G401.6 (cell line): ENCODE results near the gene TNRC18.

ENCODE experiments used
- FAIRE-seq: peaks from 2 replicates; lab custom pipeline; 2012; peaks lifted over from hg19 to GRCh38; lab: Jason Lieb, UNC

Gene TNRC18

DNA sequence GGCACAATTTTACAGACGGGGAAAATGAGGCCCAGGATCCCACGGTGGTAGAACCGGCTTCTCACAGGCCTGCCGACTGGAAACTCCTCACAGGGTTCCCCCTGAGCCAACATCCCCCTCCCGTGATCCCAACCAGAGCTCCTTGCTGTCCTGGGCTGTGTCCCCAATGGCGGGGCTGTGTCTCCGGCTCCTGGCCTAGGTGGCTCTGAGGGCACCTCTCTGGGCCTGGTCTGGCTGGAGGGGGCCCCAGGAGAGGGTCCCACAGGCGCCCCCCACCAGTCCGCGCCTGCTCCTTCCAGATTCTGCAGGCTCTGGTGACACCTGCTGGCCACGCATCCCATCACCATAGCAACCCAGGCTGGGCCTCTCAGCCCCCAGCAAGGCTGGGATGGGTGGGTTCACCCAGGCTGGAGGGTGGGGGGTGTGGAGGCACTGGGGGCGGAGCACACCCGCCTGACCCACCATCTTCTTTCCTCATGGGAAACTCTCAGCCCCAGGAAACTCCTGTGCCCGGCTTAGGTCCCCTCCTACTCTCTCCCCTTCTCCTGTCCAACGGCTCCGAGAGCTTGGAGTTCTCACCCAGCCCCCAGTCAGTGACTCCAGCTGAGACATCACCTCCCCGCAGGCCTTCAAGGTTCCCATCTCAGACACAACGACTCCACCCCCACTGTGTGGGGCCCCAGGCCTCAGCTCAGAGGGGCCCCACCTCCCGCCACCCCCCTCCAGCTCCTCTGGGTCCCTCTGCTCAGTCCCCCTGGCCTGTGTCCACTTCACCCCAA lies 27.1 kb upstream of the TNRC18 start:
- no peak for FAIRE-seq

DNA sequence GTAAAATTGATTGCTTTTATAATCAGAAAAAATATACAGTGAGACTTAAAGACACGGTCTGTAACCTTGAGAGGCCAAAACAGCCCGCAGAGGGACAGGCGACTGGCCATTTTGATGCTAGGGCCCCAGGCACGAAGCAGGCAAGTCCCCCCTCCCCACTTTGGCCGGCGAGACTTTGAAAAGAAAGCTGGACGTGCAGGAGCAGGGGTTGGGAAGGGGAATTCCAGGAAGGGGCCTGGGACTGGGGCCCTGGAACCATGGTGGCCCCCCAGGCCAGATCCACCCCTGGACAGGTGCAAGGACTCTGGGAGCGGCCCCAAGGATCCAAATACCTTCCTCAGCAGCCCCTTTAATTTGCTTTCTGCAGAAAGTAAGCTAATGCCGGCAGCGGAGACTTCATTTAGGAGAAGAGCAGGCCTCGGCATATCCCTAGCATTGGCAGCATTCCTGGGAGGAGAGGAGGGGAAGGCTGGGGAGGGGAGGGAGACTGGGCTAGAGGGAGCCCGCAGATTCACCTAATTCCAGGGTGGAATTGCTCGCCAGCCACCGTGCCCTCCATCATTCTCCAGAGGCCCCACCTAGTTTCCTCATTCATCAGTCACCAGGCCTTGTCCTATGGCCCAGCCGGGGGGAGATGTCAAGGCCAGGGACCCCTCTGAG lies 24.9 kb upstream of the TNRC18 start:
- FAIRE-seq, result no peak

DNA sequence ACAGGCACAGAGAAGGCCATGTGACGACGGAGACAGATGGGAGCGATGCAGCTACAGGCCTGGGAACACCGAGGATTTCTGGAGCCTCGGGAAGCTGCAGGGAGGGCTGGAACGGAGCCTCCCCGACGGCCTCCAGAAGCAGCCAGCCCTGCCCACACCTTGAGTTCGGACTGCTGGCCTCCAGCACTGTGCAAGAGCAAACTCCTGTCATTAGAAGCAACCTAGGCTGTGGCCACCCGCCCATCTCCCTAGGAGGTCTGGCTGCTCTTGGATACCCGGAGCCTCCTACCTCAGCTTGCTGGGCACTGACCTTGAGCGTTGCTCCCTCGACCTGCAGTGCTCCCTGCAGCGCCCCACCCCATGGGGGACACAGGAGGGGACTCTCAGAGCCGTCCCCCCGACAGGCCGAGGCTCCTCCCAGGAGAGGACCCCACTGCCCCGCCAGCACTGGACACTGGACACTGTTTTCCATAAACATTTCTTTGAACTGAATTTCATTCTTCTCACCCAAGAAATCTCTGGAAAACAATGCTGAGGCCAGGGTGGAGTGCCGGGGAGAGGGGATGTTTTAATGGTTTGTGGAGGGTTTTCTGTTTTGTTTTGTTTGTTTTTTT lies 22.5 kb upstream of the TNRC18 start:
- no peak for FAIRE-seq

DNA sequence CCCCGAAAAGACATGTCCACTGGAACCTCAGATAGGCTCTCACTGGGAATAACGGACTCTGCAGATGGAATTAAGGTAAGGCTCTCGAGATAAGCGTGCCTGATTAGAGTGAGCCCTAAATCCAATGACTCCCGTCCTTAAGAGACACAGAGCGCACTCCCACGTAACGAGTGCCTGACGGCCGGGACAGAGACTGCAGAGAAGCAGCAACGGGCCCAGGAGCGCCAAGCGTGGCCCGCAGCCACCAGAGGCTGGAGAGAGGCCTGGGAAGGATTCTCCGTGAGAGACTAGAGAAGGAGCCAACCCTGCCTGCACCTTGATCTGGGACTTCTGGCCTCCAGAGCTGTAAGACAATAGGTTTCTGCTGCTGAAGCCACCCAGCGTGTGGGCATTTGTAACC lies 20.0 kb upstream of the TNRC18 start:
- FAIRE-seq, result no peak

DNA sequence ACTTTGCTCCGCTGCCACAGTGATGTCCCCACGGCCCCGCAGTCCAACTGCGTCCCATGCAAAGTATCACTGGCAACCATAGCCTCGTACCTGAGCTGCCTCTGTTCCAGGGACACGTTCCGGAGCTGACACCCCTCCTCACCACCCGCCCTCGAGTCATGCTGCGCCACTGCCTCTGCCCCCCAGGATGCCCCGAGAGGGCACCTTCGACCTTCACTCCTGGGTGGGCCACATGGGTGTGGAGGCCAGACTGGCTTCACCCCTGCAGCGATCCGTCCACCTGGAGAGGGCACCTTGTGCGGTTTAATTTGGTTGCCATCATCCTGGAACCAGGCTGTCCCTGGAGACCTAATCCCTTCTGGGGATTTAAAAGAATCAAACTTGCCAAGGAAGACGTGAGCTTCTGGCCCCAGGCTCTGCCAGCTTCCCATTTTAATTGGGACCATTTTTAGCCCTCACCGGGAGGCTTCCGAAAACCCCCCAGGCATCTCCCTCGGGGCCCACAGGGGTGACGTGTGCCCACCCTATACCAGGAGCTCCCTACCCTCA lies 19.2 kb upstream of the TNRC18 start:
- FAIRE-seq, result no peak

DNA sequence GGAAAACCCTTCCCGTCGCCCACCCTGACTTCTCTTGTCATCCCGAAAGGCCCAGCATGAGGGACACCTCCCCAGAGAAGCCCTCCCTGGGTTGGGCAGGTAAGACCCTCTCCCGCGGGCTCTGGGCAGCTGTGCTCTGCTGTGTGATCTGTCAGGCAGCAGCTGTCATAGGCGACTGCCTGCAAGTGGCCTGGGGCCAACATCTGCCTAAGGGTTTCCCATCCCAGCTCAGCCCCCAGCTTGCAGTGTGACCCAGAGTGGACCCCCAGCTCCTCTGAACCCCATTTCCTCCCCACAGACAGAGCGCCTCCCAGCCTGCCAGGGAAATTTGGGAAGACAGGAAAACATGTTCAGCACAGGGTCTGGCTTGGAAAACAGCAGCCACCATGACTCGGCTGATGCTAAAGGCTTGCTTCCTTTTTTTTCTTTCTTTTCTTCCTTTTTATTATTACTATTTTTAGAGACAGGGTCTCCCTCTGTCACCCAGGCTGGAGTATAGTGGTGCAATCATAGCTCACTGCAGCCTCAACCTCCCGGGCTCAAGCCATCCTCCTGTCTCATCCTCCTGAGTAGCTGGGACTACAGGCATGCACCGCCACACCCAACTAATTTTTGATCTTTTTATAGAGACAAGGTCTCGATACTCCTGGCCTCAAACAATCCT lies 18.3 kb upstream of the TNRC18 start:
- no peak for FAIRE-seq

DNA sequence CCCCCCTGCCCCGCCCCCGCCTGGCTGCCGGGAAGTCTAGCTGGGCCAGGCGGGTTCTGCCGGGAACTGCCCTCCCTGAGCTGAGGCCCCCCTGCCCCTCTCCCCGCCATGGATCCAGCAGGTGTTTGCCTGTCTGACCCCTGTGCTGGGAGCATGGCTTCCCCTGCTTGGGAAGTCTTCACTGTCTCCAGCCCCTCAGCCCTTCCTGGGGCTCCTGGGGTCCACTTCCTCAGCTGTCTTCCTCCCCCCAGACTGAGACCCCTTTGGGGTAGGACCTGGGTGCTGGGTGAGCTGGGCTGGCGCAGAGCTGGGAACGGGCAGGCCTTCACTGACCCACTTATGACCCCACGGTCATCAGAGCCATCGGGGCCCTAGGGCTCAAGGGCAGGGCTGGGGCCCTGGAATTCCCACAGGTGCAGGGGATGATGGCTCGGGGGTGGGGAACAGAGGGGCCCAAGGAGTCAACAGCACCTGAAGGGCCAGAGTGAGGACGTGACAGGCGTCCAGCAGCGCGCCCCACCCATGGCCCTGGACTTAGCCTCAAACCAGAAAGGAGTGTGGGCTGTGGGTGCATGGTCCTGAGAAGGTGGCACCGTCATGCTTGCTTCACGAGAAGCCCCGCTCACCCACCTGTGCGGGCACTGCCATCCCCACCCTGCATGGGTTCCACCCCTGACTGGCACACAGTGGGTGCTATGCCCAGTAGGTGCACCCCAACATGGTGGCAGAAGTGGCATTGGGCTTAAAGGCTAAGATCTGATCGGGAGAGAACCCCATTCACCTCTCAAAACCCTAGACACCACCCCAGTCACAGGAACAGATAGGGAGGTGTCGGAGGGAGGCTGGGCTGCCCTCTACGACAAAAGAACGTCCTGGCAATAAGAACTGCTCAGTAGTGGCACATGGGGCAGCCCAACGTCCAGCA lies 16.2 kb upstream of the TNRC18 start:
- FAIRE-seq, result no peak

DNA sequence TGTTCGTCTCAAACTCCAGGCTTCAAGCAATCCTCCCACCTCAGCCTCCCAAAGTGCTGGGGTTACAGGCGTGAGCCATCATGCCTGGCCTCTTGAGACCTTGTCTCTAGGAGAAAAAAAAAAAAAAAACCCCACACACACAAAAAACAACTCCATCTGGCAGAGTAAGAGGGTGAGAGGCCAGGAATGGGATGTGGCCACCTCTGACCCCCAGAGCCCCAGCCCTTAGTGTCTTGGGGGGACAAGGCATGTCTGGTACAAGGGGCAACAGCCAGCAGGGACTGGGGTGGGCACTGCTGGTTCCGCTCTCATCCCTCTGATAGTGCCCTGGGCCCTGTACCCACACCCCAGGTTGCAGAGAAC lies 15.6 kb upstream of the TNRC18 start:
- no peak for FAIRE-seq

DNA sequence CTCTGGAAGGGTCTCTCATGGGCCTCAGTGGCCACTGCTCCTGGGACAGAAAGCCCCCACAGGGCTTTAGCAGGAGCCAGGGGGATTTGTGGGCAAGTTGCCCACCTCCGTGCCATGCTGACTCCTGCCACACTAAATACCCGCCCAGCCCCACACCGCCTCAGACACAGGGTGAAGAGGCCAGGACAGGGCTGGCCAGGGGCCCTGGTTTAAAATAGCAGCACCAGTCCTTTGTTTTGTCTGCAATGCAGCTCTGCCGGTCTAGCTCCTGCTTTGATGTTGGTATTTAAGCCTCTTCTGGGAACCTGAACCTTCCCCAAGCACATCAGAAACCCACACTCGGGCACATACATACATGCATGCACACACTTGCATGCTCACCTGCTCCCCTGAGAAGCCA lies 14.4 kb upstream of the TNRC18 start:
- no peak for FAIRE-seq

DNA sequence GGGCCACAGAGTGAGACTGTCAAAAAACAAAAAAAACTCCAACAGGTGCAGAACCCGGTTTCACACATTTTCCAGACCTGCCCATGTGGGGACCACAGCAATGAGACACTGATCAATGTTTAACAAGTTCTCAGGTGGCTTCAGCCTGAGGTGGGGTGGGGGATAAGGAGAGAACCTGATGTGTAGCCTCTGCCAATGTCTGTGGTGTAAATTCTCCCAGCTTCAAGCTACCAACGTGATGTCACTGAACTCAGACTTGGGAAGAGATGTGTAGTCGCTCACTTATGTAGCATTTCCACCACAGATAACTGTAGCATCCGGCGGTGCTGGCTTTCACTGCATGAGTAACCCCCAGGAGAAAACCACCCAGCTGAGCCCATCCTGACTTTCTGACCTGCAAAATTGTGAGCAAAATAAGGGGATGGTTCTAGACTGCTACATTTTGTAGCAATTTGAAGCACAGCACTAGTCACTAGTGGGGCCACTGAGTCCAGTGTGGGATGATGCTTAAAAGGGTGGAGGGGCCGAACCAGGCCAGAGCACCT lies 13.8 kb upstream of the TNRC18 start:
- FAIRE-seq, result no peak

DNA sequence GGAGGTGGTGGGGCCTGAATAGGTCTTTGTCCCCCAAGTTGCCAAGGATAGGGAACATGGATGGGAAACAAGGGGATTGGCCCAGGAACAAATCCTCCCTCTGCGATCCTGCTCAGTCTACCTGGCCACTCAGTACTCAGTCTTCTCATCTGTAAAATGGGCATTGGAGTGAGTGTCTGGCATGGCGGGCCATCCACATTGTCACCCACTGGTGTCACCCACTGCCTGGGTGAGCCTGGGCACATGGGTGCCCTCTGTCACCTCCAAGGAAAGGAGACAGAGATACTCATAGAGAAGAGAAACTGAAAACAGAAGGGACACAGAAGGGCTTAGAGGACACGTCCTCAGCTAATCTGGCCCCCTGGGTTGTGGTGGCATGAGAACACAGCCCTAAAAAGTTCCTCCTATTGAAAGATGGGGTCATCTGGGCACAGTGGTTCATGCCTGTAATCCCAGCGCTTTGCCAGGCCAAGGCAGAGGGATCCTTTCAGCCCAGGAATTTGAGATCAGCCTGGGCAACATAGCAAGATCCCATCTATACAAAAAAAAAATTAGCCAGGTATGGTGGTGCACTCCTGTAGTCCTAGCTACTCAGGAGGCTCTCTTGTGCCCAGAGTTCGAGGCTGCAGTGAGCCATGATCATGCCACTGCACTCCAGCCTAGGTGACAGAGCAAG lies 12.5 kb upstream of the TNRC18 start:
- FAIRE-seq, result no peak

DNA sequence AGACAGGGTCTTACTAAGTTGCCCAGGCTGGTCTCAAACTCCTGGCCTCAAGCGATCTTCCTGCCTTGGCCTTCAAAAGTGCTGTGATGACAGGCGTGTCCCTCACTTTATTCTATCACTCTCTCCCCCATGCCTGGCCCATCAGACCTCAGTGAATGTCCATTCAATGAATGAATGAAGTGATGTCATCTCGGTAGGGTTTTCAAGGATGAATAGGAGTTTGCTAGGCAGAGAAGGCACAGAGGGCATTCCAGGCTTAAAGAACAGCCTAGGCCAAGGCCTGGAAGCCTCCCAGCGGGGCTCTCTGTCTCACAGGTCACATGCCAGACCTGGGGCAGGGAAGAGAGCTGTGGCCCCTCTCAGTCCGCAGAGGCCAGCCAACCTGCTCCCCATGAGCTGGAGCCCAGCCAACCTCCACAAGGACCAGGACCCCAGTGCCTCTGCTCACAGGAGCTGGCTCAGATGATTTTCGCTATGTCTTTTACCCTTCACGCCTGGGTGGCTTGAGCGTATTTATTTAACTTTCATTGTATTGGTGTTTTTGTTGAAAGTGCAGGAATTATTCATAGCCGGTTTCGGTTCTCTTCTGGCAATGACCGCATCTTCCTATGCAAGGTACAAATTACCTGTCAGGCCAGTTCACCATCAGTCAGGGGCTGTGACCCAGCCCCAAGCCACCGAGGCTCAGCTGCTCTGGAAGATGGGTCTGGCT lies 11.8 kb upstream of the TNRC18 start:
- no peak for FAIRE-seq

DNA sequence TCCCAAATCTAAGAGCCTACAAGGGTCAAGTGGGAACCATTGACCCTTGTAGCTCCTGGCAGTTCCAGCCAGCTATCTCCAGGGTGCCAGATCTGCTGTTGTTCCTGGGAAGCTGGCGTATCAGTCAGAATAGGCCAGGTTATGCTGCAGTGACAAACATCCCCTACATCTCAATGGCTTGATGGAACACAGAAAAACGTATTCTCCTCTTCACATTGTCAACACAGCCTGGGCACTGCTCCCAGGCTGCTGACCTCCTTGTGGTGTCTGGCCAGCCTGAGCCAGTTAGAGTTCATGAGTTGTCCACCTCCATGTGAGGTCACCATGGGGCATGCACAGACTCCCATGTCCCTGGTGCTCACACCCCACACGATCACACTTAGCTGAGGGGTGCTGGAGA lies 9.5 kb upstream of the TNRC18 start:
- FAIRE-seq, result no peak

DNA sequence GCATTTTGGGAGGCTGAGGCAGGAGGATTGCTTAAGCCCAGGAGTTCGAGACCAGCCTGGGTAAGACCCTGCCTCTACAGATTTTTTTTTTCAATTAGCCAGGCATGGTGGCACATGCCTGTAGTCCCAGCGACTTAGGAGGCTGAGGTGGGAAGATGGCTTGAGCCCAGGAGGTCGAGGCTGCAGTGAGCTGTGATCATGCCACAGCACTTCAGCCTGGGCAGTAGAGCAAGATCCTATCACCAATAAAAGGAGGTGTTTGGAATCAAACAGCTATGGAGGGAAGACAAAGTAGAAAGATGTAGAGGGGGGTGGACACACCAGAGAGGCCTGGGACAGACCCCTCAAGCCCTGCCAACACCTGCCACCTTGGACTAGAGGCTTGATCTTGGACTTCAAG lies 9.1 kb upstream of the TNRC18 start:
- FAIRE-seq, result no peak

DNA sequence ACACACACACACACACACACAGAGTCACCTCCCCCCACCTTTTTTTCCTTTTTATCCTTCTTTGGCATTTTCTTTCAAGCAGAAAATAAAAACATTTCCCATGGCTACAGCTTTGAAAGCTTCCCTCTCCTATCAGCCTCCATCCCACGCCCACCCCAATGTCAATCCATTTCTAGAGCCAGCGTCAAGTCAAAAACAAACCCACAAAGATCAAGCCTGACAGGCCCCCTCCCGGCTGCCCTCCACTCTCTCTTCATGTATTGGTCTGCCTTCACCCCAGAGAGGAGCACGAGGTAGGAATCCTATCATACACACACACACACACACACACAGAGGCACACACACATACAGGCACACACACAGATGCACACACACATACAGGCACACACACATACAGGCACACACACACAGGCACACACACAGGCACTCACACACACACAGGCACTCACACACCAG lies 8.0 kb upstream of the TNRC18 start:
- no peak for FAIRE-seq

DNA sequence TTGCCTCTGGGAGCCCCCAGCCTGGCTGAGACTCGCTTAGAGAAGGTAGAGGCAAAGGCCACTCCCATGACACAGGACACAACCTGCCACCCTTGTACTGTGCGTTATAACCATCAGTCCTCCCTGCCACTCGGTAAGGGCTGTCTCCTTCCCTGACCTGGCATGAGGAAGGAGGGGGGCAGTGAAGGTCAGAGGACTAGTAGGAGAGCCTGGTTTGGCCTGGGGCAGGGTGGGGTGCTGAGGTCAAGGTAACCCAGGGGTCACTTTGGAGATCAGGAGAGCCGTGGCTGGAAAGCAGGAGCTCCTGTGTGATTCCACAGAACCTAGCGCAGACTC lies 6.9 kb upstream of the TNRC18 start:
- no peak for FAIRE-seq

DNA sequence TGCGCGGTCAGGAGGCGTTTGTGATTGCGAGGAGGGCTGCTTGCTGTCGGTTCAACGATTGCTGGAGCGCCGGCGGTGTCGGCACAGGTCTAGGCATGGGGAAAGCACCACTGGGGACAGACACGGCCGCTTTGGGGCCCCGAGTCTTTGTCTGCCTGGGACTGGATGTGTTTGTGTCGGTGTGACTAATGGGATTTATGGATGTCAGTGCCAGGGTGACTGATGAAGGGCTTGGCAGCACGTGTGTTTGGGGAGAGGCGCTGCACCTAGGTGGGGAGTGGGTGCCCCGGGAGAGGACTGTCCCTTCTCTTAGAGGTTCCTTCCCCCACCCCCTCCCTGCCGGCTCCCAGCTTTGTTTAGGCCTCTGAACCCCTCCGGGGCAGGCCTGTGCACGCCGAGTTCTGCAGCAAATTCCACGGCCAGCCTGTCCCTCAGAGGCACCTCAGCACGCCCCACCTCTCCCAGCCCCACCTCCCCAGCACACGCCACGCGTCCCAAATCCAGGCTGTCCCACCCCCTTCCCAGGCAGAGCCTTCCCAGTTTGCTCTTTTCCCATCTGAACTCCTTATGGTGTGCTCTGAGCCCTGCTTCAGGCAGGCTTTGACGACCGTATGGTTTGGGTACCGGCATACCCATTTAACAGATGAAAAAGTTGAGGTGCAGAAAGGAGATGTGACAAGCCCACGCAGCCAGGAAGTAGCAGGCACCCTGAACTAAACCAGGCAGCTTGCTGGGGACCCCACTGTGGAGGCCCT lies 6.4 kb upstream of the TNRC18 start:
- FAIRE-seq, result peak; percentile 46

DNA sequence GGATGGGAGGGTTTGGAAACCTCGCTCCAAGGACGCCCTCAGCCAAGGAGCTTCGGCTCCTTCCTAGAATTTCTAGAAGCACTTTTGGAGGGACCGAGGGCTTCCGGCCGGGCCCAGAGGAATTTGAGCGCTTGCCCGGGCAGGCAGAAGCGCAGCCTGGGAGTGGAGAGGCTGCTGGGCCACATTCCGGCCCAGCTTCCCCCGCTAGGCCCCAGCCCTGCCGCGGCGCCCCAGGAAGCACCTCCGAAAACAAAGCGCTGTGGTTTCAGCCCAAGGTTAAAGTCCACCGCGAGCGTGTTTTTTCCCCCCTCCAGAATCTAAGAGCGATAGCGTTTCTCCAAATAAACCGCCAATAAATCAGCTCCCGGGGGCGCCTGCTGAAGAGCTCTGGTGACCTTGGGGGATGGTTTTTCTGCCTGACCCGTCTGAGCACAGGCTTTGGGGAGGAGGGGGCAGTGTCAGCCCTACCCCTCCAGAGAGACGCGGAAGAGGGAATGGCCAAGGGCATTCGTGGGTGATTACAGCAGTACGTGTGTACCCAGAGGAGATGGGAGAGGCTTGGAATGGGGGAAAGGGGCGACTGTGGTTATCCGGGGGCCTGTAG lies 5.7 kb upstream of the TNRC18 start:
- FAIRE-seq, result no peak
